ENCODE measurements around the gene YAF2.

YAF2 gene

GRCh38 chr12:42273706-42274105 is 35.7 kb upstream of the YAF2 start:
- TF ChIP-seq MAX (IDR thresholded peaks at IDR 0.05): no peak
- TF ChIP-seq, protein P1, sequence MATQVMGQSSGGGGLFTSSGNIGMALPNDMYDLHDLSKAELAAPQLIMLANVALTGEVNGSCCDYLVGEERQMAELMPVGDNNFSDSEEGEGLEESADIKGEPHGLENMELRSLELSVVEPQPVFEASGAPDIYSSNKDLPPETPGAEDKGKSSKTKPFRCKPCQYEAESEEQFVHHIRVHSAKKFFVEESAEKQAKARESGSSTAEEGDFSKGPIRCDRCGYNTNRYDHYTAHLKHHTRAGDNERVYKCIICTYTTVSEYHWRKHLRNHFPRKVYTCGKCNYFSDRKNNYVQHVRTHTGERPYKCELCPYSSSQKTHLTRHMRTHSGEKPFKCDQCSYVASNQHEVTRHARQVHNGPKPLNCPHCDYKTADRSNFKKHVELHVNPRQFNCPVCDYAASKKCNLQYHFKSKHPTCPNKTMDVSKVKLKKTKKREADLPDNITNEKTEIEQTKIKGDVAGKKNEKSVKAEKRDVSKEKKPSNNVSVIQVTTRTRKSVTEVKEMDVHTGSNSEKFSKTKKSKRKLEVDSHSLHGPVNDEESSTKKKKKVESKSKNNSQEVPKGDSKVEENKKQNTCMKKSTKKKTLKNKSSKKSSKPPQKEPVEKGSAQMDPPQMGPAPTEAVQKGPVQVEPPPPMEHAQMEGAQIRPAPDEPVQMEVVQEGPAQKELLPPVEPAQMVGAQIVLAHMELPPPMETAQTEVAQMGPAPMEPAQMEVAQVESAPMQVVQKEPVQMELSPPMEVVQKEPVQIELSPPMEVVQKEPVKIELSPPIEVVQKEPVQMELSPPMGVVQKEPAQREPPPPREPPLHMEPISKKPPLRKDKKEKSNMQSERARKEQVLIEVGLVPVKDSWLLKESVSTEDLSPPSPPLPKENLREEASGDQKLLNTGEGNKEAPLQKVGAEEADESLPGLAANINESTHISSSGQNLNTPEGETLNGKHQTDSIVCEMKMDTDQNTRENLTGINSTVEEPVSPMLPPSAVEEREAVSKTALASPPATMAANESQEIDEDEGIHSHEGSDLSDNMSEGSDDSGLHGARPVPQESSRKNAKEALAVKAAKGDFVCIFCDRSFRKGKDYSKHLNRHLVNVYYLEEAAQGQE (IDR thresholded peaks at IDR 0.05; ENCODE audit: low read depth): no peak
- no peak for TF ChIP-seq EGR1 (IDR thresholded peaks at IDR 0.05)
- TF ChIP-seq TEAD4 (IDR thresholded peaks at IDR 0.05): no peak
- no peak for TF ChIP-seq FOXM1 (IDR thresholded peaks at IDR 0.05; ENCODE audit: borderline replicate concordance, low read depth)
- TF ChIP-seq TCF12 (IDR thresholded peaks at IDR 0.05; ENCODE audit: low read depth): no peak
- no peak for TF ChIP-seq ZBTB7A (IDR thresholded peaks at IDR 0.05; ENCODE audit: low read depth)
- TF ChIP-seq NFIC (IDR thresholded peaks at IDR 0.05): no peak

- no peak for TF ChIP-seq MAX (IDR thresholded peaks at IDR 0.05)
- TF ChIP-seq TEAD4 (IDR thresholded peaks at IDR 0.05): no peak
These were observed 32.5 kb upstream of the YAF2 start for GRCh38 chr12:42270596-42270995.

GRCh38 chr12:42267413-42268190 is 29.6 kb upstream of the YAF2 start:
- TF ChIP-seq RAD21 (IDR thresholded peaks at IDR 0.05; ENCODE audit: low read depth) (no peak), TAF1 (IDR thresholded peaks at IDR 0.05; ENCODE audit: low read depth) (no peak), CREB1 (IDR thresholded peaks at IDR 0.05; ENCODE audit: low read depth) (no peak), YY1 (IDR thresholded peaks at IDR 0.05; ENCODE audit: low read depth) (no peak), TEAD4 (IDR thresholded peaks at IDR 0.05) (no peak), EGR1 (IDR thresholded peaks at IDR 0.05) (no peak), FOXM1 (IDR thresholded peaks at IDR 0.05; ENCODE audit: borderline replicate concordance, low read depth) (no peak), ZBTB7A (IDR thresholded peaks at IDR 0.05; ENCODE audit: low read depth) (no peak), EP300 (IDR thresholded peaks at IDR 0.05; ENCODE audit: borderline replicate concordance) (no peak), NFIC (IDR thresholded peaks at IDR 0.05) (no peak), USF1 (IDR thresholded peaks at IDR 0.05) (no peak)
- TF ChIP-seq, protein P1 (IDR thresholded peaks at IDR 0.05; ENCODE audit: low read depth): no peak

DNA sequence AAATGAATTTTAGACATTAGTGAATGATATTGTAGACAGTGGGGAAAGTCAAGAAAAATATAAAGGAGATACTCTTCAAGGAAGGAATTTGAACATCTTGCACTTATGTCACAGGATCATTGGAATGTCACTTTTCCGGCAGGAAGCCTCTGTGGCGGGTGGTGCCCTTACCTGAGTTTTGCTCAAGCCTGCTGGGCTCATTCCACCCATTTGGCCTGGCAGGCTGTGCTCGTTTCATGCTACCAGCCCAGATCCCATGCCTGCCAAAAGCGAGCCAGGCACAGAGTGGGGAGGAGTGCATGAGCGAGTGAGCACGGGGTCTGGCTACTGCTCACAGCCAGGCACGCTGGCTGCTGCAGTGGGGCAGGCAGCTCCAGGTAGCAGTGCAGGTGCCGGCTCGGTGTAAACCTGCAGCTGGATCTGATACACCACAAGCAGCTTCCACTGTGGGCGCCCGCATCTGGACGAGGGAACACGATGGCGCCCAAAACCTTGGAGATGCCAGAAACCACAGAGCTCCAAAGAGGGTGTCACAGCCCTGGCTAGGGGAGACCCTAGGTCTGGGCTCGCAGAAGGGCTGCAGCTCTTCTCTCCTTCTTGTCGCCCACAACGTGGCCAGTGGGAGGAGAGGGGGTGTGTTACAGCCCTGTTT is 28.7 kb upstream of the YAF2 start:
- TF ChIP-seq TAF1 (IDR thresholded peaks at IDR 0.05; ENCODE audit: low read depth) (no peak), MAX (IDR thresholded peaks at IDR 0.05) (no peak), TCF12 (IDR thresholded peaks at IDR 0.05; ENCODE audit: low read depth) (no peak), EP300 (IDR thresholded peaks at IDR 0.05; ENCODE audit: borderline replicate concordance) (no peak), ZBTB7A (IDR thresholded peaks at IDR 0.05; ENCODE audit: low read depth) (no peak), CEBPB (IDR thresholded peaks at IDR 0.05) (no peak), FOXM1 (IDR thresholded peaks at IDR 0.05; ENCODE audit: borderline replicate concordance, low read depth) (no peak), TEAD4 (IDR thresholded peaks at IDR 0.05) (no peak), CREB1 (IDR thresholded peaks at IDR 0.05; ENCODE audit: low read depth) (no peak), NFIC (IDR thresholded peaks at IDR 0.05) (no peak)
- TF ChIP-seq, protein P1 (IDR thresholded peaks at IDR 0.05; ENCODE audit: low read depth): no peak

Data from Ishikawa (cell line).